DMS114 treated with DMSO at 0.1 percent for 48 hours (cell line): ENCODE results near the gene BCDIN3D.
"Not testable (repeated sequence)": the region's sequence is repeated elsewhere in the genome, so short reads cannot be mapped to it uniquely, and the experiment has no call there.

Source experiments
- DNase-seq: peaks from one replicate; lab custom pipeline; 2025; ENCODE audit not compliant: unreplicated experiment; lab: John Stamatoyannopoulos, UW

BCDIN3D gene

GRCh38 chr12:49863946-49864797, 21.3 kb upstream of the BCDIN3D start:
- no peak for DNase-seq

DNA sequence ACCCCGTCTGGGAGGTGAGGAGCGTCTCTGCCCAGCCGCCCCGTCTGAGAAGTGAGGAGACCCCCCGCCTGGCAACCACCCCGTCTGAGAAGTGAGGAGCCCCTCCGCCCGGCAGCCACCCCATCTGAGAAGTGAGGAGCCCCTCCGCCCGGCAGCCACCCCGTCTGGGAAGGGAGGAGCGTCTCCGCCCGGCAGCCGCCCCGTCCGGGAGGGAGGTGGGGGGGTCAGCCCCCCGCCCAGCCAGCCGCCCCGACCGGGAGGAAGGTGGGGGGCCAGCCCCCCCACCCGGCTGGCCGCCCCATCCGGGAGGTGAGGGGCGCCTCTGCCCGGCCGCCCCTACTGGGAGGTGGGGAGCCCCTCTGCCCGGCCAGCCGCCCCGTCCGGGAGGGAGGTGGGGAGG, 18.0 kb upstream of the BCDIN3D start:
- DNase-seq, result not testable (repeated sequence)

DNA sequence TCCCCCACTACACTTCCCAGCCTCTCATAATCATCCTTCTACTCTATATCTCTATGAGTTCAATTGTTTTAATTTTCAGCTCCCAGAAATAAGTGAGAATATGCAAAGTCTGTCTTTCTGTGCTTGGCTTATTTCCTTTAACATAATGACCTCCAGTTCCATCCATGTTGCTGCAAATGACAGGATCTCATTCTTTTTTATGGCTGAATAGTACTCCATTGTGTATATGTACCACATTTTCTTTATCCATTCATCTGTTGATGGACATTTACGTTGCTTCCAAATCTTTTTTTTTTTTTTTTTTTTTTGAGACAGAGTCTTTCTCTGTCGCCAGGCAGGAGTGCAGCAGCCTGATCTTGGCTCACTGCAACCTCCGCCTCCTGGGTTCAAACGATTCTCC, 13.0 kb upstream of the BCDIN3D start:
- DNase-seq, result not testable (repeated sequence)

DNA sequence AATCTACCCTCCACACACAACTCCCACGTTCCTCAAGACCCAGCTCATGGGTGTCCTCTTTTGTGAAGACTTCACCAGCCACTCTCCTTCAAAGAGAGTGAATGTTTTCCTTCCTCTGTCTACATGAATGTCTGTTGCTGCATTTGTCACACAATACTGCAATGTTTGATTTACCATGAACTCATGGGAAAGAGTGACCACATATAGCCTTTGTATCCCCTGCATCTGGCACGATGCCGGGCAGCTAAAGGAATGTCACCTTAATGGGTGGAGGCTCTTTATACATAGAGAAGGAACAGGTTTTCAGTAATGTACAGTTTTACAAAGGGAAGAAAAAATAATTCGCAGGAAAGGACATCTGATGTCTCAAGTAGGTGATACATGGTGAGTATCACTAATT, 12.1 kb upstream of the BCDIN3D start:
- no peak for DNase-seq

DNA sequence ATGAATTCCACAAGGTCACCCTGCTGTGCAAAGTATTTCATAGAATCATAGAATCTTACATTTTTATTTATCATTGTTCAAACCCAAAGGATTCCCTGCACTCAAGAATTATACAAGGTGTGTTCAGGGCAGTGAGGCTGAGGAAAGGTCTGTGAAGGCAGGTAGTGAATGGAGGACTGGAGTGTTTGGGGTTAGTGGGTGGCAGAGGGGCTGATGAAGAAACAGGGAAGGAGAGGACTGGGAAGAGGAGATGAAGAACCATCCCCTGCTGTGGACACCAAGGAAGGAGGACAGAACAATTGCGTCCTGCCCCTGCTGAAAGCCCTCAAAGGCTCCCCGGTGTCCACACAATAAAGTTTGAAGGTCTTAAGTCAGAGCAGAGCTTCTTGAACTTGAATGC, 10.8 kb upstream of the BCDIN3D start:
- no peak for DNase-seq

DNA sequence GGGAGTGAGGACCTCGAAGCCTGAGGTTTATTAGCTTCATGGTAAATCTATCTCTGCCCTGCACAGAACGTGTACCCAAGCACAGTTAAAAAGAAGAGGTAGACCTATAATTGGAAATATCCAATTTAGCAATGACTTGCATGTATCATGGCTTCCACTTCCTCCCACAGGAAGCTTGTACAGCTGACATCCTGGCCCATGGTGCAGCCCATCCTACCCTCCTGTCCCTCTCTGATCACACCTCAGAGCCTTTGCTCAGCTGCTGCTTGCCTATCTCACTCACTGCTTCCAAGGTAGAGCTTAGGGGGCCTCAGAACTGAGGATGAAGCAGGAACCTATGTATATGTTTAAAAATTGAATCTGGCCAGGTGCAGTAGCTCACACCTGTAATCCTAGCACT, 4.3 kb upstream of the BCDIN3D start:
- DNase-seq, result no peak

- no peak for DNase-seq
Observed at GRCh38 chr12:49846032-49846431, 3.1 kb upstream of the BCDIN3D start.

GRCh38 chr12:49843876-49844437, 1.1 kb upstream of the BCDIN3D start:
- no peak for DNase-seq

GRCh38 chr12:49843411-49843810, 505 bp upstream of the BCDIN3D start:
- DNase-seq, result no peak

DNA sequence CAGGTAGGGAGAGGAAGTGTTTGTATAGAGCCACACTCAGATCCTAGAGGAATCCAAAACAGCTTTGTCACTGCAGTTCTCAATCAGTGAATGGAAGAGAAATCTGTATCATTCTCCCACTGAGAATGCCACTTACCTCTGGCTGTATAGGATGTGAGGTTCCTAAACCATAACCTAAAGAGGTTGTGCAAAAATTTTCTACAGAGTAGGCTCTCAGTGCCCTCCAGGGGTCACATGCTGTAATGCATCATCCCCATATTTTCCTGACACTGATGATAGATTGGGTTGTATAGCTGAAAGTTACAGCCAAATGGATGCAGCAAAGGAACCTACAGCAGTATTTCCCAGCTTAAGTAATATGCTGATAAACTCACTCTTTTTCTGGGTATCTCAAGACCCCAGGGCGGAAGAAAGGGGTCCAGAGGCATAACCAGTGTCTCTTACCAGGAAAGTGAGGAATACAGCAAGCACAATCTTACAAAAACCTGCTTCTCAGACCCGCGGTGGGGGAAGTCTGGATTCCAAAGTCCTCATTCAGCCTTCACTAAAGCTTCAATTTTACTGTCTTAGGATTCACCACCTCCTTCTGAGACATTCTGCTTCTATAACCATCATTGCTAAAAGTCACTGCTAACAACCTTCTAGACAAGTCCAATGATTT, 3.8 kb downstream of the BCDIN3D start:
- DNase-seq, result no peak

DNA sequence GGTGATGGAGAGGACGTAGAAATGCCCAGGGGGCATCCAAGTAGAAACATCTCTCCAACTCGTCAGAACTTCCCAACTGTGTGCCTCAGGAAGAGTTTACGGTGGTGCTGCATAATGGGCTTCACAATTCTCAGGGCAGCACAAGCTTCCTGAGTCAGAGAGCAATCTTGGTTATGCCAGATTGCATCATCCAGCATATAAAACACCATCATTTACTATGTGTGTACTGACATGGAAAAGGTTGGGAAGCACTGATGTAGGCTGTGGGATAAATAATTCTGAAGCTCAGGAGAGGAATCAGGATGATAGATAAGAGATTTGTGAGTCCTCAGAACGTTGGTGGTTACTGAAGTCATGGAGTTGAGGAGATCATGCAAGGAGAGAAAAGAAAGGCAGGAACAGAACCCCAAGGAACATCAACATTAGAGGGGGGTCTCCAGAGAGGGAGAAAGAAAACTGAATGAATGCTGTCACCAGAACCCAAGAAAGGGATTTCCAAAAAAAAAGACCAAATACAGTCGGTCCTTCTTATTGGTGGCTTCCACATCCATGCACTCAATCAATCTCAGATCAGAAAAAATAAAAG, 10.0 kb downstream of the BCDIN3D start:
- no peak for DNase-seq

GRCh38 chr12:49831717-49832116, 11.2 kb downstream of the BCDIN3D start:
- no peak for DNase-seq

GRCh38 chr12:49828133-49829091, 14.5 kb downstream of the BCDIN3D start, which contains the start of gene NCKAP5L:
NCKAP5L (minus strand) TSS chr12:49828413; CDS start chr12:49804044, 24,369 bp downstream.
- DNase-seq, result peak; percentile 91

DNA sequence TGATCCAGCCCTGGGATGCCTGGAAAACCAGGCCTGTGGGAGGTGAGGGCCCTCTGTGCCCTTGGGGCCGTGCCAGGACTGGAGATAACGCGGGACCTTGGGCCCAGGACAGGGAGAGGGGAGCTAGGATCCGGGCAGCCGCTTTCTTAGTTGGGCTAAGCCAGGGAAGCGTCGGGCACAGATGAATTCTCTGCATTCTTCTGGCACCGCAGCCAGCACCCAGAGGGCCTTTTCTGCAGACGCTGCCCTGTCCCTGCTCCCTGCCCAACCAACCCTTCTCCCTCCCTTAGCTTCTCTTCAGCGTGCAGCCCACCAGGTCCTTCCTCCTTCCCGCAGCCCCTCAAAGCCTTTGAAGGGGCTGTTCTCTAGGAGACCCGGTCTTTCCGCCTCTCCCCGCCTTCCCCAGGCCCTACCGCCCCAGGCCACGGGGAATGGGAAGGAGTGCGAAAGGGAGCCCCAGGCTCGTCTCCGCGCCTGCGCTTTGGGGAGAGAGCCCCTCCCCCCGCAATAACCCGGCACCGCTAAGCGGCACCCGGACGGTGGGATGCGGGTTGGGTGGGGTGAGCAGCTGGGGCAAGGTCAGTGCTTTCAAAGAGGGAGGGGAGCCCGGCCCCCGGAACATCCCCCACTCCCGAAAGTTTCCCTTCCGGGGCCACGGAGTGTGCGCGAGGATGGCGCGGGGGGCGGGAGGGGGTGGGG, 15.4 kb downstream of the BCDIN3D start:
- DNase-seq, result peak; percentile 17

DNA sequence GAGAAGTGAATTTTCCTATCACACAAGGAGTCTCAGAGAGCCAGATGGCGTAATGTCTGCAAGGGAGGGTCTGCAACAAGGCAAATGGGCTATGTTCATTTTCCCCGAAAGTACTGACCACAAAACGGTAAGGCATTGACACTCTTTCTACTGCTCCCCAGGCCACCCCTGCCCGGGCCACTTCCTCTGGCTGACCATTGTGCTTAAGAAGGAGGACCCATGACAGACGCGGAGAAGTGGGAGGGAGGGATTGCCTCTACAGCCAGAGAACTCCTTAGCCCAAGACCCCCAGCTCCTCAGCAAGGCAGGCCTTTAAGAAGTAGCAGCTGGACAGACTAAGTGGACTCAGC, 15.9 kb downstream of the BCDIN3D start:
- no peak for DNase-seq

- DNase-seq, result no peak
Observed at GRCh38 chr12:49825971-49826421, 16.9 kb downstream of the BCDIN3D start.

- DNase-seq, result no peak
Observed at GRCh38 chr12:49825360-49825970, 17.4 kb downstream of the BCDIN3D start.

GRCh38 chr12:49824895-49825294, 18.0 kb downstream of the BCDIN3D start:
- DNase-seq, result no peak

DNA sequence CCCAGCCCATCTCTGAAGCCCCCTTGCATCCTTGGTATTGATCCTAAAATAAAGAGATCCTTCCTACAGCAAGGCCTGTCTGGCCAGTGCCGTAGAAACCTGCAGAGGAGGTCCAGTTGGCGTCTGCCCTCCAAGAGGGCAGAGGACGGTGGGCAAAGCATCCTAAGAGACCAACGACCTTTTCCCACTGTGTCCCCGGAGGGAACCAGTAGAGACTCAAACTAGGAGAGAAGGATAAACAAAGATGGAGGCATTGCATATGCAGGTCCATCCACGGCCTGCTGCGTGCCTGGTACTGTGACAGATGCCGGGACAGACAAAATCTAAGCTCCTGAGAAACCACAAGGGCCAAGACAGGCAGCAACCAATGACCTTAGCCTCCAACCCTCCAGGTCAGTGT, 18.5 kb downstream of the BCDIN3D start:
- no peak for DNase-seq

DNA sequence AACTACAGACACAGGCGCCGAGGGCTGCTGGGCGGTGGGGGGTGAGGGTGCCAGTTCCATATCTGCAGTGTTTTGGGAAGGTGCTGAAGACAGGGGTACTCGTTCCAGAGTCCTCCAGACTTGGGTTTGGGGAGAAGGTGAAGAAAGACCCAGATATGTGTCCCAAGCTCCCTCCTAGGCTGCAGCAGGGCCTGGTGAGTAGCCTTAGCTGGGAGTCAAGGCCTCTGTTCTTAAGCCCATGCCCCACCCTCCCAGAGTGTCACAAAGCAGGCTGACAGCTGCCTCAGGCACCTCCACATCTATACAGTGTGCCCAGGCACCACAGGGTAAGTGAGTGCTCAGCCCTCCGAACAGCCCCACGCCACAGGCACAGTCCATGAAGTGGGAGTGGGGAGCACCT, 19.0 kb downstream of the BCDIN3D start:
- no peak for DNase-seq
